T-helper 1 cell treated with Interleukin-12 subunit alpha and Interleukin-12 subunit beta and Interleukin-4 antibody, amounts not matched to agents 30 ng/mL and 1 ng/mL, for 36 hours (primary cell): Measurements from ENCODE around the gene FARSA. TPM values are rescaled to one million over a fixed set of nuclear protein-coding genes. Genes with fewer than 3 reads are reported as not detected.

Experiments used
- intact Hi-C: fragments of 100-400 bp; cut with micrococcal nuclease; formaldehyde crosslinking; loops from one replicate; pipeline ENCODE4 v1.15.1; 2024
- total RNA-seq: library from RNA; stranded (reverse); gene quantifications from 2 replicates; pipeline ENCODE4 v1.2.3, GENCODE V29; 2022

The FARSA gene
- total RNA-seq, 1 donor from 2014 or later = 108 TPM

- intact Hi-C loops = no loop called here
Observed at GRCh38 chr19:12896460-12896859, 37.1 kb downstream of the FARSA start.

DNA sequence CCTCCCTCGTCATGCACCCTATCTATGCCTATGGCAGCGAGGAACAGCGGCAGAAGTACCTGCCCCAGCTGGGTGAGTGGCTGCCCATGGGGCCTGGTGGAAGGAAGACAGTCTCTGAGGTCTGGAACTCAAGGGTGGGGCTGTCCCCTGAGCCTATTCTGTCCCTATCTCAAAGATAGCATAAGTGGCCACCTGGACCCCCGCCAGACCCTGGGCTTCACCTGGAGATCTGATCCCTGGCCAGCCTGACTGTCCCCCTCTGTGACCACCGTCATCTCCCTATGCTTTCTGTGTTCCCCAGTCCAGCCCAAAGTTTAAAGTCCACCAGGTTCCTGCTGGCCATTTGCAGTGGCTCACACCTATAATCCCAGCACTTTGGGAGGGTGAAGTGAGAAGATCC is 39.9 kb downstream of the FARSA start:
- intact Hi-C loops = loop anchor here (5.0 kb wide), 1 partner anchor 209 kb away; the partner anchor contains the start of gene LYL1

DNA sequence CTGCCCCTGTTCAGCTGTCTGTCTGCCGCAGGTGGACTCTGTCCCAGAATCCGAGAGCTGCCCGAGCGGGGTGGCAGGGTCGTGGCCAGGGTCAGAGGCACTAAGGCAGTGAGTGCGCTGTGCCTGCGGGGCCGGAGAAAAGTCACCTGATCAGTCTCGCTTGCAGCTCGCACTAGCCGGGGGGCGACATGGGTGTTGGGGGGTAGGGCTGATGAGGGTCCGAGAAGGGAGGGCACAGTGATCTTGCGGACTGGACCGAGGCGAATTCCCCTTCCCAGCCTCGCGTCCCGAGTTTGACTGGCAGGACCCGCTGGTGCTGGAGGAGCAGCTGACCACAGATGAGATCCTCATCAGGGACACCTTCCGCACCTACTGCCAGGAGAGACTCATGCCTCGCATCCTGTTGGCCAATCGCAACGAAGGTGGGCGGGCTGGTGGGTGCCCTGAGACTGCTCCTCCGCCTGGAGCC is 41.9 kb downstream of the FARSA start:
- intact Hi-C loops = loop anchor here (1.0 to 5.0 kb wide), 9 partner anchors 23 to 211 kb away; partner anchors contain the start of genes CALR, FARSA, GADD45GIP1 and HOOK2

GRCh38 chr19:12890787-12891552 is 42.5 kb downstream of the FARSA start, which contains the start of gene GCDH:
Gene GCDH (plus strand): TSS chr19:12891160. CDS start chr19:12891305, 145 bp downstream.
- intact Hi-C loops = loop anchor here (1.0 to 5.0 kb wide), 10 partner anchors 10 to 211 kb away; partner anchors contain the start of genes CALR, DNASE2, FARSA and GADD45GIP1

DNA sequence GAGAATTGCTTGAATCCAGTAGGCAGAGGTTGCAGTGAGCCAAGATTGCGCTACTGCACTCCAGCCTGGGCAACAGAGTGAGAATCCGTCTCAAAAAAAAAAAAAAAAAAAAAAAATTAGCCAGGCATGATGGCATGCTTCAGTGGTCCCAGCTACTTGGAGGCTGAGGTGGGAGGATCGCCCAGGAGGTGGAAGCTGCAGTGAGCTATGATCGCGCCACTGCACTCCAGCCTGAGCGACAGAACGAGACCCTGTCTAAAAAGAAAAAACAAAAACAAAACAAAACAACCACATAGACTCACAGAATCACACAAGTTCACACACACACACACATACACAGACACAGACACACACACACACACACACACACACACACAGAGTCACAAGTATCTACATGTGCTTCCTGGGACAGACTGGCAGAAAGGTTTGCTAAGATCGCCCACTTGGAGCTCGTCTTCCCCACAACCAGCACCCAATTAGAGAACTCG is 43.2 kb downstream of the FARSA start:
- intact Hi-C loops = loop anchor here (1.0 to 5.0 kb wide), 3 partner anchors 9 to 212 kb away; partner anchors contain the start of genes DNASE2, GADD45GIP1 and LYL1

- intact Hi-C loops = no loop called here
Observed at GRCh38 chr19:12888006-12888603, 45.4 kb downstream of the FARSA start.

DNA sequence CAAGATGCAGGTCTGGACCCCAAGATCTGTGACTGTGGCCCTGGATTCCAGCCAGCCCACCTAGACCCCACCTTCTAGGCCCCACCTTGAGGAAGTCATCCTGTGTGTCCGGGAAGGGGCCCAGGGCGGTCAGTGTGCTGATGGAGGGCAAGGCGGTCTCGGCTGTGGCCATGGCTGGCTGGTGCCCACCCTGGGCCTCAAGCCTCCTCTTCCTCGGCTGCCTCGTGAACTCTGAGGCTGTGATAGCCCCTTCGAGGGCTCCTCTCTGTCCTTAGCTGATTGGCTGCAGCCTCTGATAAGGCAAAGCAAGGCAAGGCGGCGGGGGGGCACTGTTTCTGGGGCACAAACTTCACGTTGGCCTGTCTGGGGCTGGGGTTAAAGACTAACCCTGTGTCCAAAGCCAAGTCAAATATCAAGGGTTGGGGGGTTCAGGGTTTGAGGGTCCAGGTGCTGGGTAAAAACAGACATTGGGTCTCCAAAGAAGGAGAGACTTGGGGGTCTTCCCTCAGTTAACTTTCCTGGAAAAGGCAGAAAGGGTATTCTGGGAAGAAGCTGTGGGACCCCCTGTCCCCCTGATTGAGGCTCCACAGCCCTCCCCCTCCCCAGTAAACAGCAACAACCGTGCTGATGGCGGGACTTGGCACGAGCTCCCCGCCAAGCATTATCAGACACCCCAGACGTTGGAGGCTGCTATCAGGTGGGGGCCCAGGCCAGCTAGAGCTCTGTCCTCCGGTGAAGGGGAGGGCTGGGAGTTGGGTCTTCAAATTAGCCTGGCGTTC is 46.4 kb downstream of the FARSA start, which contains the start of gene KLF1:
TSS of gene KLF1 (minus strand) at position 233 of the 779 bp plus-strand sequence. CDS start at position 172, 61 bp downstream.
- intact Hi-C loops = no loop called here

- intact Hi-C loops = no loop called here
Observed at GRCh38 chr19:12886651-12886968, 46.9 kb downstream of the FARSA start.

GRCh38 chr19:12885749-12886650 is 47.5 kb downstream of the FARSA start:
- intact Hi-C loops = loop anchor here (1.0 kb wide), 4 partner anchors 33 to 79 kb away; partner anchors contain the start of genes FARSA, RAD23A and SYCE2

DNA sequence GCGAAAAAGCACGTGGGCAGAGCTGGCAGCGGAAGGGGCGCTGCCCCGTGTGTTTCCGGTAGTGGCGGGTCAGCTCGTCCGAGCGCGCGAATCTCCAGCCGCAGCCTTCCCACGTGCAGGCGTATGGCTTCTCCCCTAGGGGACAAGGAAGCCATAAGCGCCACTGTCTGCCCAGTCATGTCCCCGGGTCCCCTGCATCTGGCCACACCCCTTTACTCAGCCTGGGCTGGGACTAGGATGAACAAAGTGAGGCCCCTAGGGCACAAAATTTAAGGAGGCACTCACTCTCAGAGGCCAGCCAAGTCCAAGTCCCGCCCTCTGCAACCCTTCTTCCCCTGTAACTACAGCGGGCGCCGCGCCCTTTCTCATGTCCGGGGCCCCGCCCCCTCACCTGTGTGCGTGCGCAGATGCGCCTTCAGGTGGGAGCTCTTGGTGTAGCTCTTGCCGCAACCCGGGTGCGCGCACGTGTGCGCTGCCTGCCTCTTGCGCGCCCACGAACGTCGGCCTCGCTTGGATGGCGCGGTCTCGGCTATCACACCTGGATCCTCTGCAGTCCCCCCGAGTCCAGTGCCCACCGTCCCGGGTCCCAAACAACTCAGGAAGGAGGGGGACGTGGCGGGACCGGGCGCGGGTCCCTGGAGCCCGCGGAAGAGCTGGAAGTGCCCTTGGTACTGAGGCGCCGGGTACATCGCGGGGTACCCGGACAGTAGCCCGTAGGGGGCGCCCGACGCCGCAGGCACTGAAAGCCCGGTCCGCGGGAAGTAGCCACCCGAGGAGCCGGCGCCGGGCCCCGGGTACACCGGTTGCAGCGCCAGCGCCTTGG is 48.4 kb downstream of the FARSA start:
- intact Hi-C loops = loop anchor here (1.0 kb wide), 4 partner anchors 34 to 80 kb away; partner anchors contain the start of genes FARSA, RAD23A and SYCE2

- intact Hi-C loops = no loop called here
Observed at GRCh38 chr19:12884627-12884925, 48.9 kb downstream of the FARSA start.

DNA sequence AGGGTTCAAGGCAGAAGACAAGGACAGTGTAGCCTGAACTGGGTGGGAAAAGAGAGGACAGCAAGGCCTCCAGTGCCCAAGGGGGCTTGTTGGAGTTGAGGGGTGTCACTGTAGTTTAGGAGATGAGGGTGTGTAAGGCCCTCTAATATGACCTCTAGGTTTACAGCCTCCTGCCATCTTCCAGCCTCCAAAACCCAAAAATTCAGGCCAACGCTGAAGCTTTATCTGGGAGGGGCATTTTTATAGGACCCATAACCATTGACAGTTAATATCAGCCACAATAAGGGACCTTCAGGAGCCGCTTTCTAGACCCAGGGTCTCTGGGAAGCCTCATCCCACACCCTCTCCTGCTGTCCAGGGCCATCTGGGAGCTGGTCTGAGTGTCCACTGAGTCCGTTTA is 49.3 kb downstream of the FARSA start:
- intact Hi-C loops = no loop called here

DNA sequence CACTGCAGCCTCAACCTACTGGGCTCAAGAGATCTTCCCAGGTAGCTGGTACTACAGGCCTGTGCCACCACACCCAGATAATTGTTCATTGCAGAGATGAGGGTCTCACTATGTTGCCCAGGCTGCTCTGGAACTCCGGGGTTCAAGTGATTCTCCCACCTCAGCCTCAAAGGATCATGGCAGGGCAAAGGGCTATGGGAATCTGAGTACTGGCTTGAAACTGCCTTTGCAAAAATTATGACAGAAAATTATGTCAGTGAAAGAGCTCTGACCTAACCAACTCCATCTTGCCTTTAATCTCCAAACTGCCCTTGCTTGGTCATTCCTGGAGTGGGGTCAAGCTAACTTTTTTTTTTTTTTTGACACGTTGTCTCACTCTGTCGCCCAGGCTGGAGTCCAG is 50.9 kb downstream of the FARSA start:
- intact Hi-C loops = no loop called here

GRCh38 chr19:12881172-12881808 is 52.2 kb downstream of the FARSA start, which contains the start of gene DNASE2:
Gene DNASE2 (minus strand): TSS chr19:12881449. CDS start chr19:12881375, 74 bp downstream.
- intact Hi-C loops = loop anchor here (1.0 kb wide), 3 partner anchors 8 to 14 kb away; no protein-coding TSS in a partner anchor

- intact Hi-C loops = loop anchor here (1.0 kb wide), 3 partner anchors 7 to 13 kb away; no protein-coding TSS in a partner anchor
Observed at GRCh38 chr19:12880551-12881171, 52.9 kb downstream of the FARSA start.

DNA sequence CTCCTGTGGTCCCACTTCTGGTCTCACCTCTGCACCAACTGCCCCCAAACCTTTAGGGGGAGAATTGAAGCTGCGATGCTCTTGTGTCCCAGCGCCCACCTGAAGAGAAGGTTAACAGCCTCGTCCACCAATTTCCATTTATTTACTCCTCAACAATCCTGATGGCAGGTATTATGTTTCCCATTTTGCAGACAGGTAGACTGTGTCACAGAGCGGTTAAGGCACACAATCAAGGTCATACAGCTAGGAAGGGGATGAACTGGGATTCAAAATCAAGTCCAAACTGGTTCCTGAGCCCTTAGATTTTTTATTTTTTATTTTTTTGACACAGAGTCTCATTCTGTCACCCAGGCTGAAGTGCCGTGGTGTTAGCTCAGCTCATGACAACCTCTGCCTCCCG is 58.4 kb downstream of the FARSA start:
- intact Hi-C loops = no loop called here

- intact Hi-C loops = loop anchor here (1.0 kb wide), 1 partner anchor 7 kb away; the partner anchor contains the start of gene DNASE2
Observed at GRCh38 chr19:12873891-12874745, 59.4 kb downstream of the FARSA start.
